ENCODE data around the gene RPH3AL. TPM values are rescaled to one million over a fixed set of nuclear protein-coding genes. Genes with fewer than 3 reads are reported as not detected.
"Not testable (repeated sequence)": the region's sequence is repeated elsewhere in the genome, so short reads cannot be mapped to it uniquely, and the experiment has no call there.

The RPH3AL gene
- total RNA-seq, 1 donor: 2.0 TPM

DNA sequence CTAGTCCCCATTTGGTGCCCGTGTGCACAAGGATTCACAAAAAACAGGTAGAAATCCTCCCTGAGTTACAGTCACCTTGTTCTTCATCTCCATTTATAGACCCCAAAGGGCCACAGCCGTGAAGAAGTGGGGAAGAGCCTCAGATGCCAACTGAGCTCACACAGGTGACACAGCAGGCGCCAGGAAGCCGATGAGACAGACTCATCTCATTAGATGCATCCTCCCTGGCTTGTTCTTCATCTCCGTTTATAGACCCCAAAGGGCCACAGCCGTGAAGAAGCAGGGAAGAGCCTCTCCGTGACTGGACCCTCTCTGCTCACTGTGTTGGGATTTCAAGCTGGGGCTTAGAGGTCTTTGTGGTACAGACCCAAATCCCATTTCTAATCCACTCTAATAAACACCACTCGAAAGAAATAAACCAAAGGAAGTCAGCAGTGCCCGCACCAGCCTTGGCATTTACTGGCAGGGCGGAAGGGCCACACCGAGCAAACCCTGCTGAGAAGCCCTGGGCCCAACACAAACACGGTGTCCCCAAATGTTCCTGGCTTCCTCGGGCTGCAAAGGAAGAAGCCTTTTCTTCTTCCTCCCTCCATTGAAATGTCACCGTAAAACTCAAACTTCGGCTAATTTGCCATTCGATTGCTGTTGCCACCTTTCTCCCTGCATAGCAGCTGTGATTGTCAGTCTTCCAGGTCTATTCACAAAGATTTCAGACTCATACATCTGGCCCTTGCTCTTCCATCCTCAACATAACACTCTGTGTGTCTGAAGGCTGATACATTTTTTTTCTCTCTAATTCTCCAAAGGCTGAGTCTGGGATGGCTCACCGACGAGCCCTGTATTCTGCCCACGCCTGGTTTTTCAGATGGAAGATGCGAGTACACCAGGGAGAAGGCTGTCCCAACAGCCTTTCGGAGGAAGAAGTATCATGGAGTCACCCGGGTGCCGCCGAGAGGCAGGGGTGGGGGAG, 126.2 kb downstream of the RPH3AL start:
- H3K4me3 ChIP-seq (ENCODE audit: low read depth, low read length): no peak overlapping the region
- TF ChIP-seq, protein P1, sequence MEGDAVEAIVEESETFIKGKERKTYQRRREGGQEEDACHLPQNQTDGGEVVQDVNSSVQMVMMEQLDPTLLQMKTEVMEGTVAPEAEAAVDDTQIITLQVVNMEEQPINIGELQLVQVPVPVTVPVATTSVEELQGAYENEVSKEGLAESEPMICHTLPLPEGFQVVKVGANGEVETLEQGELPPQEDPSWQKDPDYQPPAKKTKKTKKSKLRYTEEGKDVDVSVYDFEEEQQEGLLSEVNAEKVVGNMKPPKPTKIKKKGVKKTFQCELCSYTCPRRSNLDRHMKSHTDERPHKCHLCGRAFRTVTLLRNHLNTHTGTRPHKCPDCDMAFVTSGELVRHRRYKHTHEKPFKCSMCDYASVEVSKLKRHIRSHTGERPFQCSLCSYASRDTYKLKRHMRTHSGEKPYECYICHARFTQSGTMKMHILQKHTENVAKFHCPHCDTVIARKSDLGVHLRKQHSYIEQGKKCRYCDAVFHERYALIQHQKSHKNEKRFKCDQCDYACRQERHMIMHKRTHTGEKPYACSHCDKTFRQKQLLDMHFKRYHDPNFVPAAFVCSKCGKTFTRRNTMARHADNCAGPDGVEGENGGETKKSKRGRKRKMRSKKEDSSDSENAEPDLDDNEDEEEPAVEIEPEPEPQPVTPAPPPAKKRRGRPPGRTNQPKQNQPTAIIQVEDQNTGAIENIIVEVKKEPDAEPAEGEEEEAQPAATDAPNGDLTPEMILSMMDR (IDR thresholded peaks at IDR 0.05; ENCODE audit: insufficient read depth, low read length): no peak
- DNase-seq (ENCODE audit: low read depth): no peak

DNA sequence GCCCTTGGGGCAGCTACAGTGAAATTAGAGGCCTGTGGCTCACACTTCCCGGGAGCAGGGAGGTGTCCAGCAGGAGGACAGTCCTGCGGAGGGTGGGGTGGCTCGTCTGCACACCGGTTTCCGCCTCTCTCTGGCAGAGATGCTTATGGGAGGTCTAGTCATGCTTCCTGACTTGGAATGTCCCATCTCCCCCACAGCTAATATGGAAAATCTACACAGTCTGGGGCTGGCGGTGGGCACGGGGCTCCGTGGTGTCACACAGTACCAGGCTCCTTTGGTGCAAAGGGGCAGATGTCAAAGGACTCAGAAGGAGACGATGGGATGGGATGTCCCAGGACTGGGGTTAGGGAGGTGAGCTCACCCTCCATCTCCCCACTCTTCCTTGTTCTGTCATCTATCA, 127.1 kb downstream of the RPH3AL start:
- DNase-seq (ENCODE audit: low read depth): no peak
- TF ChIP-seq, protein P1 (IDR thresholded peaks at IDR 0.05; ENCODE audit: insufficient read depth, low read length): no peak
- H3K4me3 ChIP-seq (ENCODE audit: low read depth, low read length): no peak overlapping the region

DNA sequence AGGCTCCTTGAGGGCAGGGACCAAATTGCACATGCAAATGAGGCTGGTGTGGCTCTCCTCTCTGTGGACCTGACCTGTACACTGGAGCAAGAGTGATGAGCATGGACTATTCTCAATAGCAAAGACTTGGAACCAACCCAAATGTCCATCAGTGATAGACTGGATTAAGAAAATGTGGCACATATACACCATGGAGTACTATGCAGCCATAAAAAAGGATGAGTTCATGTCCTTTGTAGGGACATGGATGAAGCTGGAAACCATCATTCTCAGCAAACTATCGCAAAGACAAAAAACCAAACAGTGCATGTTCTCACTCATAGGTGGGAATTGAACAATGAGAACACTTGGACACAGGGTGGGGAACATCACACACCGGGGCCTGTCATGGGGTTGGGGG, 128.0 kb downstream of the RPH3AL start:
- not testable (repeated sequence) for DNase-seq (ENCODE audit: low read depth); H3K4me3 ChIP-seq (ENCODE audit: low read depth, low read length)

DNA sequence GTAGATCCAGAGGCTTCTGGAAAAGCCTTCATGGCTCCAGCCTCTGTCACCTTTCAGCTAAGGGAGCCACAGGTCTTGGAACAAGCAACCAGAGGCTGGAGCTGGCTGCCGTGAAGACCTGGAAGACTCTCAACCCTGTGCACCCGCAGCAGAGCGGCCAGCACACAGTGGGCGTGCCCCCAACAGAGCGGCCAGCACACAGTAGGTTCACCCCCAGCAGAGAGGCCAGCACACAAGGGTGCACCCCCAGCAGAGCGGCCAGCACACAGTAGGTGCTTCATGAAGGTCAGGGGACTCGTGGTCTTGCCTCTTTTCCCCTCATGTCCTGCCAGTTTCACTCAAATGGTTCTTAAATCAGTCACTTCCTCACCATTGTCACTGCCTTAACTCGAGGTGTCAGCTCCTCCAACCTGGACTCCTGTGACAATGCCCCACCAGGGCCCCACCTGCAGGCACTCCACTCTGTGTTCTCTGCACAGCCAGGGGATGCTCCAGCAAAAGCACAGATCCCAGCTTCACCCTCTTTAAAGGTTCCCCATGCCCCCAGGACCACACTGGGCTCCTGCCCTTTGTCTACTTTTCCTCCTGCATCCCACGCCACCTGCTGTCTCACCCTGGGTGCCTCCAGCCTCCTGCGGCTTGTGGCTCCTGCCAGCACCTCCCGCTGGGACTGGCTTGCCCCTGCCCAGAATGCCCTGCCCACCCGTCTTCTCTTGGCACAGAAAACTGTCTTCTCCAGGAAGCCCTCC, 128.7 kb downstream of the RPH3AL start:
- DNase-seq (ENCODE audit: low read depth): no peak
- TF ChIP-seq, protein P1 (IDR thresholded peaks at IDR 0.05; ENCODE audit: insufficient read depth, low read length): no peak
- H3K4me3 ChIP-seq (ENCODE audit: low read depth, low read length): no peak overlapping the region

DNA sequence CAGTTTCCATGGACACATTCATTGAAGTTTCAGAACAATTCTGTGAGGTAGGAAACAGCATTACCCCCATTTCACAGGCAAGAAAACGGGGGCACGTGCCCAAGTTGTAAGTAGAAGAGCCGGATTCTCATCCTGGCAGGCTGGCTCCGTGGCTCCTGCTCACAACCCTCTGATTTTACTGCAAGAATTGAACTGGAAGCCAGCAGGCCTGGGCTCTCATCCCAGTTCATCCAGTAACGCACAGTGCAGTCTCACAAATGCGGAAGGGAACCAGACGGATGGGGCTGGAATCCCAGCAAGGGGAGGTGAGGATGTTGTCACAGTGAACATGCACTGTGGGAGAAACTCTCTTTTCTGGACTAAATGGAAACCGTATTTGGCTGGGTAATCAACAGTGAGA, 130.4 kb downstream of the RPH3AL start:
- H3K4me3 ChIP-seq (ENCODE audit: low read depth, low read length): no peak overlapping the region
- DNase-seq (ENCODE audit: low read depth): peak; percentile 14
- TF ChIP-seq, protein P1 (IDR thresholded peaks at IDR 0.05; ENCODE audit: insufficient read depth, low read length): no peak

DNA sequence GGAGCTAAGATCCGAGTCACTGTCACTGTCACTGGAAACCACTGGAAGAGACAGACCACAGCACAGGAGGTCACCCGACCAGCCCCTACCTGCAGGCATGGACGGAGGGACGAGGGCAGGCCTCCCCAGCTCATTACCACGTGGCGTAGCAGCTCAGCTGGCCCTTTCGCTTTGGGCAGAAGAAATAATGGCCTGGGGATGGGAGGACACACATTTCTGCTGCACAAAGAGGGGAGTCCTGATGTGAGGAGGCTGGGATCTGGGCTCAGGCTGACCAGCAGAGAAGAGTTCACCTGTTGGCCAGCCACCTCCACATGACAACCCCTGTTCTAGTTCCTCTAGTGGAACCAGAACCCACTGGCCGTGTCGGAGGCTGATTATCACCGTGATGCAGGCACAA, 132.9 kb downstream of the RPH3AL start:
- TF ChIP-seq, protein P1 (IDR thresholded peaks at IDR 0.05; ENCODE audit: insufficient read depth, low read length): no peak
- H3K4me3 ChIP-seq (ENCODE audit: low read depth, low read length): no peak overlapping the region

More for the DNA sequence above, 132.9 kb downstream of the RPH3AL start:
- no peak for DNase-seq (ENCODE audit: low read depth)
